HG03442 (cell line): ENCODE measurements around the gene MYRFL.
"Not testable (repeated sequence)": the region's sequence is repeated elsewhere in the genome, so short reads cannot be mapped to it uniquely, and the experiment has no call there.

Experiments used
- ATAC-seq: cut with Tn5 transposase; IDR thresholded peaks from one replicate; pipeline ENCODE4 v1.9.1; 2021; ENCODE audit warnings: mild to moderate bottlenecking, moderate library complexity; ENCODE audit not compliant: unreplicated experiment

The MYRFL gene

DNA sequence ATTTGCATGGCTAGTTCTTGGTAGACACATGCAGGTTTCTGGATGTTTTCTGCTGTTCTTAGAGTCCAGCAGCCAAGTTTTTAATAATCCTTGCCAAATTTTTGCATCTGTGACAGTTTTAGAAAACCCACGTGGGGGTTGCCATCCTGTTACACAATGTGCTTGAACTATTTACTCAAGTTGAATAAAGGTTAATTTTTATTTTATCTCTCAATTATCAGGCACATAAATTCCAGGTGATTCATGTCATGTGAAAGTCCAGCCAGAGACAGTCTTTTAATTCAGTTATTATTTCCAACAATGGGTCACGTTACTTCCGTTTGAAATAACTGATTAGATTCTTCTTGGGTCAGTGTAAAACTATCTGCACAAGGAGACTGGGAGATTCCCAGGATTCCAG, 15.7 kb downstream of the MYRFL start:
- no peak for ATAC-seq

GRCh38 chr12:69843608-69844007, 18.6 kb downstream of the MYRFL start:
- no peak for ATAC-seq

DNA sequence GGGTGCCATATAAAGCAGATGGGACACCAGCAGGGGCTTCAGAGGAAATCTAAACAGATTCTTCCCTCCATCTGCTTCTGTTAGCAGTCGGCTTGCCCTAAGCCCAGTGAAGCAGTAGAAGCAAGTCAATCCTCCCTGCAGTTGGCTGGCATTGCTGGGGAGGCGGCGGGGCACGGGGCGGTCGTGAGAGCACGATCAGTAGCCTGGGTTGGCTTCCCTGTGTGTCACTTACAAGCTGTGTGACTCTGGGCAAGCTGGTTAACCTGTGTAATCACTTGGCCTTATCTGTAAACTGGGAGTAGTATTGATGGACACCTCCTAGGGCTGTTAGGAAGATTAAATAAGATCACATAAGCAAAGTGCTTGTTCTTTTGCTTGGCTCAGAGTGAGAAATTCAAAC, 19.4 kb downstream of the MYRFL start:
- ATAC-seq = no peak

DNA sequence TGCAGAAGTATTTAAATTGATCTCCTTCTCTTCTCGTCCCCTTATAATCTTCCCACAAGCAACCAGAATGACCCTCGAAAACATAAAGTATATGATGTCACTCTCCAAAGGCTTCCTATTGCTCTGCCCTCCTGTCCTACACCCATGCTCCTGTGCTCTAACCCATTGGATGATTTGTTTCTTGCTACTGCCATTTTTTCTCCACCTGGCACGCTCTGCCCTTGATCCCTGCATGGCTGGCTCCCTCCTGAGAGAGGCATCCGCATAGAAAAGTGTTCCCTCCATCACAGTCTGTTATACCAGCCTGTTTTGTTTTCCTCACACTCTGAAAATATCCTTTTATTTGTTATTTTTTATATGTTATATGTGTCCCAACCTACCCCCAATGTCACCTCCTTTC, 19.8 kb downstream of the MYRFL start:
- ATAC-seq = no peak

GRCh38 chr12:69846976-69847375, 21.9 kb downstream of the MYRFL start:
- ATAC-seq = no peak

DNA sequence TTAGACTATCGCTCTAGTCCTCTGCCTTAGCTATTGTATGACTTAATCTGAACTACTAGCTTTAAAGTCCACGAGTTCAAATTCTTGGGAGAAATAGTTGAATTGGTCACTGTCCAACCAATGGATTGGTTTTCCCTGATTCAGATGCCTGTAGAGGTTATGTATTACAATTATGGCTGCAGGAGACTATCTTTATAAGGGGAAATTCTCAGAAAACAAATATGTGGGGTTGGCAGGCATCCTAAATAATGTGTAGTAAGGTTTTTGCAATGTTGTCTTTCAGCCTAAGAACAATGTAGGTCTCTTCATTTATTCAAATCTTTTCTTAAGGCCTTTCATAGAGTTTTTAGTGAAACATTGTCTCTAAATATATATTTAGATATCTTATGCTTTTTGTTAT, 26.9 kb downstream of the MYRFL start:
- no peak for ATAC-seq

DNA sequence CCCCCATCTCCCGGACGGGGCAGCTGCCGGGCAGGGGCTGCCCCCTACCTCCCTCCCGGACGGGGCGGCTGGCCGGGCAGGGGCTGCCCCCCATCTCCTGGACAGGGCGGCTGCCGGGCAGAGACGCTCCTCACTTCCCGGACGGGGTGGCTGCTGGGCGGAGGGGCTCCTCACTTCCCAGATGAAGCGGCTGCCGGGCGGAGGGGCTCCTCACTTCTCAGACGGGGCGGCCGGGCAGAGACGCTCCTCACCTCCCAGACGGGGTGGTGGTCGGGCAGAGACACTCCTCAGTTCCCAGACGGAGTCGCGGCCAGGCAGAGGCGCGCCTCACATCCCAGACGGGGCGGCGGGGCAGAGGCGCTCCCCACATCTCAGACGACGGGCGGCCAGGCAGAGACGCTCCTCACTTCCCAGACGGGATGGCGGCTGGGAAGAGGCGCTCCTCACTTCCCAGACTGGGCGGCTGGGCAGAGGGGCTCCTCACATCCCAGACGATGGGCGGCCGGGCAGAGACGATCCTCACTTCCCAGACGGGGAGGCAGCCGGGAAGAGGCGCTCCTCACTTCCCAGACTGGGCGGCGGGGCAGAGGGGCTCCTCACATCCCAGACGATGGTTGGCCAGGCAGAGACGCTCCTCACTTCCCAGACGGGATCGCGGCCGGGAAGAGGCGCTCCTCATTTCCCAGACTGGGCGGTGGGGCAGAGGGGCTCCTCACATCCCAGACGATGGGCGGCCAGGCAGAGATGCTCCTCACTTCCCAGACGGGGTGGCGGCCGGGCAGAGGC, 28.3 kb downstream of the MYRFL start:
- ATAC-seq = not testable (repeated sequence)

- ATAC-seq = no peak
Observed at GRCh38 chr12:69866698-69867097, 41.7 kb downstream of the MYRFL start.

DNA sequence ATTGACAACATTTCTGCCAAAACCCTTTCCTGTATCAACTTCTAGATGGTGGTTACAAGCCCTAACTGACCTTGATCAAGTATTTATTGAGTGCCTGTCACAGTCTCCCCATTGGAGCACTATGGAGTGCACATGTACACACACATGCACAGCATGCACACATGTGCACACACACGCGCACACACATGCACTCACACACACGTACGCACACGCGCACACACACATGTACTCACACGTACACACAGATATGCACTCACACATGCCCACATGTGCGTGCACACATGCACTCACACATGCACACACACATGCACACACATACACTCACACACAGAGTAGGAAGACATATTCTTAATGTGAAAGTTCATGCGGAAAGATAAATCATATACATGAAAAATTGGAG, 43.7 kb downstream of the MYRFL start:
- ATAC-seq = no peak

GRCh38 chr12:69872804-69873203, 47.8 kb downstream of the MYRFL start:
- no peak for ATAC-seq

DNA sequence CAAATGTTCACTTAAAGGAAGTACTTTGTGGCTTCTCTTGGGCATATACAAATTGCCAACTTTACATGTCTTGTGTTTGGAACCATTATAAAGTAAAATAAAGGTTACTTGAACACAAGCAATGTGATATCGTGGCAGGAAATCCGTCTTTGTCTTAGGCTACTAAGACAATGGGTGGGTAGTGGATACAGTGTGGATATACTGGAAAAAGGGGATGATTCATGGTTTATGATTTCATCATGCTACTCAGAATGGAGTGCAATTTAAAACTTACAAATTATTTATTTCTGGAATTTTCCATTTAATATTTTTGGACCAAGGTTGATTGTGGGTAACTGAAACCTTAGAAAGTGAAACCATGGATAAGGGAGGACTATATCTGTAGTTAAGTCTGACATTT, 48.4 kb downstream of the MYRFL start:
- ATAC-seq = no peak

DNA sequence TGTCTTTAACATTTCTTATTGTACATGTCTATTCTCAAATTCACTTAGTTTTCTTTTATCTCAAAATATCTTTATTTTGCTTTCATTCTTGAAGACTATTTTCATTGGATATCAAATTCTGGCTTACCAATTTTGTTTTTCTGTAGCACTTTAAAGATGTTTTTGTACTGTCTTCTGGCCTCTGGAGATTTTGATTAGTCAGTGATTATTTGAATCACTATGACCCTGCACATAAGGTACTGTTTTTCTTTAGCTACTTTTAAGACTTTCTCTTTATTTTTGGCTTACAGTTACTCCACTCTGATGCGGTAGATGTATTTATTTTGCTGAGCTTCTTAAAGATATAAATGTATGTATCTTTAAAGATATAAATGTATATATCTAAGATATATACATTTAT, 49.6 kb downstream of the MYRFL start:
- no peak for ATAC-seq

GRCh38 chr12:69875416-69875935, 50.4 kb downstream of the MYRFL start:
- ATAC-seq = no peak

DNA sequence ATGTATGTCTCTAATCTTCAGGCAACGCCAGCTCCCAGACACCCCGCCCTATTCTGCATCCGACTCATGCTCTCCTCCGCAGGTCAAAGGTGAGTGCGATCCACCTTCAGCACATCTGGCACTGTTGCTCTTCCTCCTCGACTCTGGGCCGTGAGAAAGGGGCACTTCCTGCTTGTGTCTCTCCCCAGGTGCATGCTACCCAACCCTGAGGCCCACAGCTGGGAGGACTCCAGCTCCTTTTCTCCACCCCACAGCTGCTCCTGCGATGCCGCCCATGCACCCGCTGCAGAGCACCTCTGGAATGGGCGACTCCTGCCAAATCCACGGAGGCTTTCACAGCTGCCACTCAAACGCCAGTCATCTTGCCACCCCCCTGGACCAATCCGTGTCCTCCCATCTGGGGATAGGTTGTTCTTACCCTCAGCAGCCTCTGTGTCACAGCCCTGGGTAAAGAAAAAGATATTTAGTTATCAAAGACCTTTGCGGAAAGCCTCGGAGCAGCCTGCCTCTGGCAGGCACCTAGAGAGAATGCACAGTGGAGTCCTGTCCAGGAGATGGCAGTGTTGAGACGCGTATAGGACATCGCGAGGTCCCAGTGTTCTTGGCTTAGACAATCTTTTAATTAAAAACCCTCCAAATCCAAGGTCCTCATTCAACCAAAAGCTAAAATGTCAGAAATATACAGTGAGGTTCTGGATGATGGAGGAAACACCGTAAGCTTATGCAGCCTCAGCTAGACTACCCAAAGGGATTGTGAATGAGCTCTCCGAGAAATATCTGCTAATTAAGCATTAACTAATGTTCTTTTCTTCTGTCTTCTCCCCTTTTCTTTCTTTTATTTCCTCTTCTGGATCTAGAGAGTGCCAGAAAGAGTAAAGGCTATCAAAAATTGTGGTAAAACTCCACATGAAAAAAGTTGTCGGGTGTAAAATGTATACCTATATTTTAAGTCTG, 54.3 kb downstream of the MYRFL start:
- ATAC-seq = peak; percentile 90

- no peak for ATAC-seq
Observed at GRCh38 chr12:69880571-69880970, 55.5 kb downstream of the MYRFL start.

DNA sequence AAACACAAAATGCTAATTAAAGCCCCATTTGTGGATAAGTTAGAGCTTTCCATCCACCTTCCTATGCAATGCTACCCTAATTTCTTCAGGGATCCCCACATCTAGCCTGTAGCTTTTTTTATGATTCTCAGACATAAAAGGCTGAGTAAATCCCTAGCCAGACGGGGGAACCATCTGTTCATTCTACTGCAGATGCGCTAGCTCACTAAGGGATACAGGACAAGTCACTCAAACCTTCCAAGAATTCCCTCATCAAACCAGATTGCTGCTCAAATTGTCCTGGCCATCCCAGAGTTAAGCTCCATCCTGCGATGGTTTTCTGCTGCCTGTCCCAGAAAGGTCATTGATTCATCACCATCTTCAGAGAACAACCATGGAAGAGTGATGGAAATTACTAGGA, 56.7 kb downstream of the MYRFL start:
- ATAC-seq = no peak

- no peak for ATAC-seq
Observed at GRCh38 chr12:69884386-69884785, 59.4 kb downstream of the MYRFL start.

DNA sequence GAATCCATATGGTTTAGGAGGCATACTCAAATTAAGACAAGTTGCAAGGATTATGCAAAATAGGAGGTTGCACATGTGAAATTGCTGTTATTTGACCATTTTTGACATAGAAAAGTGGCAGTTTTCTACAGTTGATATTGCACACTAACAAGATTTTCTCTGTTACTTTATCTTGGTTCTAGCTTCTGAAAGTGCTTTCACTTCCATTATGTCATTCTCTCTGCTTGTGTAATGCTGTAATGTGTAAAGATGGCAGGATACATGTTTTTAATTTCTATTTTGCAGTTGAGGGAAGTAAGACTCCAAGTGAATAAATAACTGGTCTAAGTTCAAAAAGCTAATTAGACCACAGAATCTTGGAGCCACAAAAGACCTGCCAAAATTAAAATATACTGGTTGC, 60.6 kb downstream of the MYRFL start:
- peak; percentile 50 for ATAC-seq

DNA sequence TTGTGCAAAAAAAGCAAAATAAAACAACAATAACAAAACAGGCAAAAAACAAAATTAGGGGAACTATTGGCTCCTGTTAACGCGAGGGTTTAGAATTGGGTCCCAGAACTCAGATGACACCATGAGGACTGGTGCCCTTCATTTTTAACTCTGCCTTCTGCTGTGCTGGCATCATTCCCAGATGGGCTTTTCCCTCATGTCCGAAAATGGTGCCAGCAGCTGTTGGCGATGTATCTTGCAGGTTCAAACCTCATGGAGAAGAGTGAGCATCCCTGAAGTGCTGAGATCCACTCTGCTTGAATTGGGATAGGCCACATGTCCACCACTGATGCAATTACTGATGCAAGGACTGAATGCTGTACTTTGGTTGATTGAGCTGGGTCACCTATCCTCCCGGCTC, 61.1 kb downstream of the MYRFL start:
- no peak for ATAC-seq

- ATAC-seq = no peak
Observed at GRCh38 chr12:69886715-69887114, 61.7 kb downstream of the MYRFL start.

GRCh38 chr12:69888901-69889300, 63.9 kb downstream of the MYRFL start:
- no peak for ATAC-seq
